Left lobe of liver (tissue), 2 donors: ENCODE measurements around the gene INVS. TPM values are rescaled to one million over a fixed set of nuclear protein-coding genes. Genes with fewer than 3 reads are reported as not detected.

Source experiments
- ATAC-seq: fragments of 200-7000 bp; cut with Tn5 transposase; one replicate; pipeline ENCODE4 v1.9.1; 2020; ENCODE audit warnings: mild to moderate bottlenecking, moderate library complexity
- DNase-seq: peaks from one replicate; pipeline ENCODE4 v3.0.0-alpha.2; 2020; ENCODE audit warnings: low spot score
- total RNA-seq: library from RNA; stranded (reverse); gene quantifications from one replicate; pipeline ENCODE4 v1.2.1, GENCODE V29; 2021
- donor health status: DM: no; HTN: no; CAD: no; lungs with moderate emphysema.
- donor health status: DM: no; HTN: yes; CAD: no.

INVS gene
- total RNA-seq, 1 donor from 2014 or later, result 16.1 TPM

DNA sequence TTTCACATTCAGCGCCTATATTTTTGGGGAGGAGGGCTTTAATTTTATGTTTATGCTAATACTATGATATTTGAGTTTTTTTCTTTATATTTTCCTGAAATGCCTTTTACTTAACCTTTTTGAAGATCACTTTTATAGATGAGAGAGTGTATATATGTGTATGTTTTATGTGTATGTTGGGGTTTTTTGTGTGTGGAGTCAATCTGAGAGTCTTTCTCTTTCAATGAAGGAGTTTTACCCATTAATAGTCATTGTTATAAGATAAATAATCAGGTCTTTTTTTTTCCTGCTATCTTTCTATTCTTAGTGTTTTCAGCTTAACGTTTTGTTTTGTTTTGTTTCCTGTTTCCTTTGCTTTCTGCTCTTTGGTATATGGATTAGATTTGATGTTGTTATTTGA is 141.5 kb downstream of the INVS start:
- DNase-seq (no peak), ATAC-seq (no peak)

DNA sequence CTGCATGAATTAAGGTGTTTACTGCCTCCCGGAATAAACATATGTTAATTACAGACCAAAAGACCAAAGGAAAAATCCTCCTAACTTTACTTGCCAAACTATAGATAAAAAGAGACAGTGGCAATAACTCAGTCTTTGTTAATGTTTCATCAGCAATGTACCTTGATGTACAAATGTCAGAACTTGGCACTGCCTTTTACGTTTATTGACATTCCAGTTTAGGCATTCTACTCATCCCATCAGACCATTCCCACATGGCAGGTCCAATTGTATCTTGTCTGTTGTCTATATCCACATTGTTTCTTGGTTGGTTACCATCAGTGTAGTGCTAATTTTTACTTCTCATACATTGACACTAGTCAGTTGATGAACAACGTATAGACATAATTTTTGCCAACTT is 168.2 kb downstream of the INVS start:
- DNase-seq (no peak), ATAC-seq (no peak)

DNA sequence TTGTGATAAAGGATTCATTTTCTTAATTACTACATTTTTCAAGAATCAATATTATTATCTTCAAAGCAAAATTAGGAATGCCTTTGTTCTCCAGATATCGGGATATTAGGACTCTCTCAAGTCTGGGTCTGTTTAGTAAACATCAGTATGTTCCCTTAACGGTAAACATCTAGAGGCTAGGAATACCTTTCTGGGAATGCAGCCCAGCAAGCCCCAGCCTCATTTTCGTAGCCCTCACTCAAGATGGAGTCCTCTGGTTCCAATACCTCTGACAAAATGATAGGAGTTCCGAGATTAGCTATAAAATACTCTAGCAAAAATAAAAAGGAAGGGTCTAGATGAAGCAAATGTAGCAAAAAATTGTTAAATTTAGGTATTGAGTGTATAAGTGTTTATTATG is 169.2 kb downstream of the INVS start:
- no peak for DNase-seq
- ATAC-seq, result no peak

DNA sequence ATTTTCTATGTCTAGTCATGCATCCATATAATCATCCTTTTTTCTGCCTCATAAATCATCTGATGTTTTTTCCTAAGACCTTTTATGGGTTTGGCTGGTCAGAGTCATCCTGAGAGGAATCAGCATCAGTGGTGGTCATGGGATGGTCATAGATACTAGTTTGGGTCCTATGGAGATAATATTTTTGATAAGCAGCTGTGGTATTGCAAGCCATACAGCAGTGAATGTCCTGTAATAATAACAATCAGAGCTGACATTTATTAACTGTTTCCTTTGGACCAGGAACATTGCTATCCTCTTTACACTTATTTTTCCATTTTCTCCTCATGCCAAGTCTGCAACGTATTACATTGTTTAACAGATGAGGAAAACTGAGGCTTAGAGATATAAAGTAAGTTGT is 170.6 kb downstream of the INVS start:
- ATAC-seq (no peak), DNase-seq (no peak)

DNA sequence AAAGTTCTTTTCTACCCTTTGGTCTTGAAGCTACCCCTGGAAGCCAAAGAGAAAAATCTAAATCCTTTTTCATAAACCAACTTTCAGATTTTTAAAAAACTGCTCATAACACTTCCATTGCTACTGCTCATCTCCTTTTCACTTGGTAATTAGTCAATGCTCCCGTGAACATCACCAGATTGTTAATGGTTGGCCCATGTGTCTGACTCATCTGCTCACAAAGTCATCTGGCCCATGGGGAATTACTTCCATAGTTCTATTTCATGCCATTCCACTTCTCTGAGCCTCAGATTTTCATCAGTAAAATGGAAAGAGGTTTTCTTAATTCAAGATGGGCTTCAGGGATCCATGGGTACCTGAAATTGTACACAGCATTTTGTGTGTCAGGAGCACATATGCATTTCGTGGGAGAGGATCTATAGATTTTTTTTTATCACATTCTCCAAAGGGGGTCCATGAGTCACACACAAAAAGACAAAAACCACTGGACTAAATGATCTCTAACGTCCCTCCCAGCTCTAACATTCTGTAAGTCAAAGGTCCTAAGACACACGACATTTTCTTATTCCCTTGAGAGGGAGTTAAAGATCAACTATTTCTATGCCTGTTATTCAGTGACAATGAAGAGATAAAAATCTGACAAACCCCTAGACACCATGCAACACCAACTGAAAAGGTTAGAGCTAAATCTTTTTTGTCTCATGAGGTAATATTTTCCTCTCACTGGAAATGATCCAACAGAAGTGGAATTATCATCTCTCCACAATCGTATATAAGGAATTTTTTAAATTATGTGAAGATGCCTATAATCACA is 178.3 kb downstream of the INVS start:
- DNase-seq (no peak), ATAC-seq (no peak)

DNA sequence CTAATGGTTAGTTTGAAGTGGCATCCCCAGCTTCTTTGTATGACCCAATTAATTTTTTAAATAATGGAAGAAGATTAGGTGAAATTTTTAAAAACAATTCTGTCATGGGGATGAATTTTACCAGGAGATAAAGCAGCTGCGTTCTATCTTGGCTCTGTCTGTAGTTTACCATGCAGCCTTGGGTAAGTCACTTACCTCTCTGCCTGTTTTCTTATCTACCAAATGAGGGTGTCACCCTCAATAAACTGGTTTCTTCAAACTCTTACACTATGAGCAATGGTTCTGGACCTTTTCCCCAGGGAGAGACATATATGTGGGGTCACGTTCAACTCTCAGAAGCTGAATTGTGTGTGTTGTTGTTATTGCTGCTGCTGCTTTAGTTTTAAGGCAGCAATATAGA is 182.0 kb downstream of the INVS start:
- DNase-seq (no peak), ATAC-seq (no peak)

DNA sequence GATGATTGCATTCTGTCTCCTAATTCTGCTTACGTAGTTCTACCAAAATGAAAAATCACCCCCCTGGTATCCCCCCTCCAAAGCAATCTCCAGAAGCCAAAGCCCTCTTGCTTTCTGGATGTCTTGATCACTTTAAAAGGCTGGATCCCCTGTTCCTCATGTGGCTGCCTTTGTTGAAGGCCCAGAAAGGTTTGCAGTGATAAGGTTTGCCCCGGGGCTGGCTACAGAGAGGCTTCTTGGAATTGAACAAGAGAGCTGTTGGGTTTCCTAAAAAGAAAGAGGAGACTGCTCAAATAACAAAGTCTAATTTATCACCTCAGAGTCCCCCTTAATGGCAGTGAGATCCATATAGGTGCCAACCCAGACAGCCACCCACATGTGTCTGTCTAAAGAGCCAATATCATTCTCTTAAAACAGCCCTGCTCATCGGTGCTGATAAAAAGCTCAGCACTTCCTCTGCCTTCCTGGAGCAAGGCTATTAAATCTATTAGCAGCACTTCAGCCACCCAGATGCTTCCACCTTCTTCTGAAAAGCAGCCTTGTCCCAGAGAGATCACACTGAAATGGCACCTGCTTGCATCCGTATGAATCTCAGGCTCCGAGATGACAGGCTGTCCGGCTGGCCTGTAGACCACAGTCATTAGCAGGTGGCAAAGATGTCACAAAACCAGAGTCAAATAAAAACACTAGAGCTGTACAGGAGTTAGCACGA is 182.8 kb downstream of the INVS start:
- DNase-seq (no peak), ATAC-seq (no peak)

DNA sequence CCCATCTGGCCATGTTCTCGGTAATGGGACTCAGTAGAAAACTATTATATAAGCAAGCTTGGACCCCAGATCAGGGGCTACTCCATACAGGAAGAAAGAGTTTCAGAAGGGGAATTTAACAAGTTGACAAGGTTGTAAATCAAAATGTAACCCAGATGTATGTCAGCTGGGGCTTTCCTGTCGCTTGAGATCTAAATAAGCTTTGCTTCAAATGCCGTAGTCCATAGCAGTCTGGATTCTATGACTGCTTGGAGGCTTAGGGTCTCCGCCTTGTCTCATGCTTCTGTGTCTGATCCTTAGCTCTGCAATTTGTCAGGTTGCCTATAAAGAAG is 183.3 kb downstream of the INVS start:
- ATAC-seq, result no peak

DNA sequence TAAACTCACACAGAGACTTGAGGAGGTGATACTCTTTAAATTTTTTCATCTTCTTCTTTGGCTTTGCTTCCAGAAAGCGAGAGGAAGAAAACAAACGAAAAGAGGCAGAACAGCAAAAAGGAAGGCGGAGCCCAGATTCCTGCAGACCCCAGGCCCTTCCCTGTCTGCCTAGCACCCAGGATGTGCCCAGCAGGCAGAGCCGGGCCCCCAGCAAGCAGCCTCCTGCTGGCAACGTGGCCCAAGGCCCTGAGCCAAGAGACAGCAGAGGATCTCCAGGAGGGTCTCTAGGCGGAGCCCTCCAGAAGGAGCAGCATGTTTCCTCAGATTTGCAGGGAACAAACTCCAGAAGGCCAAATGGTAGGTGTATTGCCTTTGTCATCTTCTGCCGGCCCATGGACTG is 185.2 kb downstream of the INVS start:
- DNase-seq, result no peak

More for the DNA sequence above, 183.3 kb downstream of the INVS start:
- no peak for DNase-seq

DNA sequence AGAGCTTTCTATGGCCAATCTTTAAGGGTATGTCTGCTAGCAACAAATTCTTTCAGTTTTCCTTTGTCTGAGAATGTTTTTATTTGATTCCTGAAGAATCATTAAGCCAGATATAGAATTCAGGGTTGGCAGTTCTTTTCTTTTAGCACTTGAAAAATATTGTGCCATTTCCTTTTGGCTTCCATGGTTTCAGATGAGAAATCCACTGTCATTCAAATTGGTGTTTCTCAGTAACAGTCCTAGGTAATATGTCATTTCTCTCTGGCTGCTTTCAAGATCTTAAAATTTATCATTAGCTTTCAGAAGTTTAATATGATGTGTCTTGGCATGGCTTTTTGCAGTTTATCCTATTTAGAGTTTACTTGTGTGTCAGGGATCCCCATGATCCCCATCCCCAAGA is 186.0 kb downstream of the INVS start:
- DNase-seq (no peak), ATAC-seq (no peak)

More for the DNA sequence above, 185.2 kb downstream of the INVS start:
- ATAC-seq, result no peak

DNA sequence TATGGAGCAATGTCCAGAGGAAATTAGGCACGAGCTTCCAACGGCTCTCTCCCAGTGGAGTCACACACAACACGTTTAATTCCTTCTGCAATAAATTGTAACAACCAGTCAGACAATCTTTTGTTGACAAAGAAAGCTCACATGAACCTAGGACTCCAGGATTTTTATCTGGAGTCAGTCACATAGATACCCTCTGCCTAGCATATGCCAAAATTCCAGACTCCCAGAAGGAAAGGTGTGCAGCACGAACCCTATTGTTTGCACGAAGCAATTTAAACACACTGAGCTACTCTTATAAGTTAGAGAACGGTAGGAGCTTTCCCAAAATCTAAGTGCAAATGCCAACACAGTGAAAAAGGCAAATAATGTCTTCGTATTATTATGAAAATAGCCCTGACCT is 186.6 kb downstream of the INVS start:
- ATAC-seq (no peak), DNase-seq (no peak)

DNA sequence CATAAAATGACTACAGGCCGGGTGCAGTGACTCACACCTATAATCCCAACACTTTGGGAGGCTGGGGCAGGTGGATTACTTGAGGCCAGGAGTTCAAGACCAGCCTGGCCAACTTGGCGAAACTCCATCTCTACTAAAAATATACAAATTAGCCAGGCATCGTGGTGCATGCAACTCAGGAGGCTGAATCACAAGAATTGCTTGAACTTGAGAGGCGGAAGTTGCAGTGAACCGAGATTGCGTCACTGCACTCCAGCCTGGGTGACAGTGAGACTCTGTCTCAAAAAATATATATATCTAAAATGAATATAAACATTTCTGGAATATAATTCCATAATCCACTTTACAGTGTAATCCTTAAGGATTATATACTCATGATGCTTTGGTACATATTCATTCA is 187.2 kb downstream of the INVS start:
- ATAC-seq, result no peak
- no peak for DNase-seq

DNA sequence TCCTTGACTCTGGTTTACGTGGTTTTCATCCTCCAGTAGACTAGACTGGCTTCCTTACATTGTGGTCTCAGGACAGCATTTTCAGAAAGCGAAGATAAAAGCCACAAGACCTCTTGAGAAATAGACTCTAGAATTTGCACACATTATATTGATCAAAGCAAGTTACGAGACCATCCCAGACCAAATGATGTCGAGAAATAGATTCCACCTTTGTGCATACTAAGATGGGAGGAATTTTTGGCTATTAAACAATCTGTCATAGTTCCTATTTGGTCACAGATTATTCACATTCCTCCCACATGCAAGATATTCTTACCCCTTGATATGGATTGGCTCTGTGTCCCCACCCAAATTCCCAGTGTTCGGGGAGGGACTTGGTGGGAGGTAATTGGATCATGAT is 188.1 kb downstream of the INVS start:
- ATAC-seq (no peak), DNase-seq (no peak)

DNA sequence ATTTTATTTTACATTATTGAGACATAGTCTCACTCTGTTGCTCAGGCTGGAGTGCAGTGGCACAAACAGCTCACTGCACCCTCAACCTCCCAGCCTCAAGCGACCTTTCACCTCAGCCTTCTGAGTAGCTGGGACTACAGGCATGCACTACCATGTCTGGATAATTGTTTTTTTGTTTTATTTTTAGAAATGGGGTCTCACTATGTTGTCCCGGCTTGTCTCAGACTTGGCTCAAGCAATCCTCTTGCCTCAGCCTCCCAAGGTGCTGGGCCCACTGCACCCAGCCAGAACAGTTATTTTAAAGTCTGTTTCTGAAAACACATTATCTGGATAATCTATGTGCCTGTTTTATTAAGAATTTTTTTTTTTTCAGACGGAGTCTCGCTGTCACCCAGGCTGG is 191.7 kb downstream of the INVS start:
- no peak for DNase-seq

DNA sequence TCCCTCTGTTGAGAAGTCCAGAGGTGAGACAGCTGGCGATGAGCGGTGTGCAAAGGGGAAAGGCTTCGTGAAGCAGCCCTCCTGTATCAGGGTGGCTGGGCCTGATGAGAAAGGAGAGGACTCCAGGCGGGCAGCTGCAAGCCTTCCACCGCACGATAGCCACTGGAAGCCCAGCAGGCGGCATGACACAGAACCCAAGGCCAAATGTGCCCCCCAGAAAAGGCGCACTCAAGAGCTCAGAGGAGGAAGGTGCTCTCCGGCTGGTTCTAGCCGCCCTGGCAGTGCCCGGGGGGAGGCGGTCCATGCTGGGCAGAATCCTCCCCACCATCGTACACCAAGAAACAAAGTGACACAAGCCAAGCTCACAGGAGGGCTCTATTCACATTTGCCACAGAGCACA is 193.4 kb downstream of the INVS start:
- ATAC-seq, result no peak
- DNase-seq, result no peak

More for the DNA sequence above, 191.7 kb downstream of the INVS start:
- no peak for ATAC-seq

DNA sequence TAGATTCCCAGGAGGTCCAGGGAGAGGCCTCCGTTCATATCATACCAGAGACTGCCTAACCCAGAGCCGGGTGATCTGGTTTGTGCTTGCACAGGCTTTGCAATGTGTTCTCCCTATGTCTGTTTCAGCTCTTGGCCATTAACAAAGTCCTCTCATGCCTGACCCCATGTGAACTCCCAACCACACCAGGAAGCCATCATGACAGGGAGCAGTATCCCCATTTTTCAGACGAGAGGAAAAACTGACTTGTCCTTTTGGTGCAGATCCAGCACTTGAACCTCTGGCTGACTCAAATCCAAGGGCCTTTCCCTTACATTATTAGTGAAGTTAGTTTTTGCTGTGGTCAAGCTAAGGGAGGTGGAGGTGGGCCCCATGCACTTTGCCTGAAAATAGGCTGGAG is 195.3 kb downstream of the INVS start:
- DNase-seq (no peak), ATAC-seq (peak; percentile 26)

DNA sequence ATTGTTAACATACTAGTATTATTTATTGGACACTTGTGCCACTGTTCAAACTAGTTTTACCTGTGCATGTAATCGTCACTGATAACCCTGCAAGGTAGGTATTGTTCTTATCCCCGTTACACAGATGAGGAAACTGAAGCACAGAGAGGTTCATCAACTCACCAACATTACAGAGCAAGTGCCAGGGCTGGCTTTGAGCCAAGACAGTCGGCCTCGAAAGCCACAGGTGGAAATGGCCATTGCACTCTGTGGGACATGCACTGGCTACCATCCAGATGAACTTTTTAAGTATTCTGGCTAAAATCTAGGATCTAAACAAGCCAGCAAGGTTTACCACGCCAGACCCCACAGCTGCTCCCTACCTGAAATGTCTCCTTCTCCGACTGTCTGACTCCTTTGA is 195.8 kb downstream of the INVS start:
- DNase-seq (peak; percentile 62), ATAC-seq (peak; percentile 48)

DNA sequence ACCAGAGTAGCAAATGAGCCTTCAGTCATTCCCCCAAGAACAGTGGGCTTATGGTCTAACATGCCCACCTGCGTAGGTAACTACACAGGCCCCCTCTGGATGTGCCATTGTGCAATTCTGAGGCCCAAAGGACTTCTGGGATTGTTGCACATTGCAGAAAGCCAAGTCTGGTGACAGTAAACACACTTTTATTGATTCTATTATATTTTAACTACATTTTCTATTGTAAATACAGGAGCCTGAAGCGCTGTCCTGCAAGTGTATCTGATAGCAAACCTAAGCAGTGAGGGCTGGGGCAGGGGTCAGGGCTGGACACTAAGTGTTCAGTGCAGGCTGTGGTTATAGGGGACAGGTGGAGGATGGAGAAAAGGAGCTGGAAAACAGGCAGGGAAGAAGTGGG is 196.2 kb downstream of the INVS start:
- ATAC-seq, result peak; percentile 74
- no peak for DNase-seq

DNA sequence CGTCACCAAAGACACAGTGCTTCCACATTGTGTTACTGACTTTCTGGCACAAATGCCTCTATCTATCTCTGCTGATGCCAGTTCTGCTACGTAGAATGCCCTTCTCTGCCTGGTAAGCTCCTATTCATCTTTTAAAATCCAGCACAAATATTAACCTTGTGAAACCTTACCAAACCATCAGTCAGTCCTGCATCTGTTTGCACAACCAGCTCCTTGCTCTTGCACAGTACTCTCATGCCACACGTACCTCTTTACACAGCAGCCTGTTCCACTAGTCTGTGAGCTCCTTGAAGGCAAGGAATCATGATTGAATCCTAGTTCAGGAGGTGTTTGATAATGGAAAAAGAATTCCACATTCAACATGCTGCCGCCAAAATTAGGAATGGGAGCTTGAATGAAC is 197.4 kb downstream of the INVS start:
- ATAC-seq (peak; percentile 51), DNase-seq (no peak)

DNA sequence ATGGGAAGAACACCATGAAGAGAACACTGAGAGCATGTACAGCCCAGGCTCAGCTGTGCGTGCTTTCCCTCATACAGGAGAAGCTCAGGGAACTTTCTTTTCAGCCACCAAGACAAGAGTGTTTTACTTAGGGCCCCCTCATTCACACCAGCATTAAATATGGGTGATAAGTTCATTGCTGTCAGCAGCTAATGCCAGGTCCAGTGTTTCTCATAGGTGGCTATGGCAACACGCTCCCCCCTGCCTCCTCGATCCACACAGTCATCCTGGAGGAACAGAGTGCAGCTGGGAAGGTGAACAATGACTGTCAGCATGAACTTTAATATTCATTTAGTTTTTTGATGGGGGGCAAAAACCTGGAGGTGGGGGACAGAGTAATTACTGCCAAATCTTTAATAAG is 199.3 kb downstream of the INVS start:
- ATAC-seq, result no peak
- DNase-seq, result no peak

DNA sequence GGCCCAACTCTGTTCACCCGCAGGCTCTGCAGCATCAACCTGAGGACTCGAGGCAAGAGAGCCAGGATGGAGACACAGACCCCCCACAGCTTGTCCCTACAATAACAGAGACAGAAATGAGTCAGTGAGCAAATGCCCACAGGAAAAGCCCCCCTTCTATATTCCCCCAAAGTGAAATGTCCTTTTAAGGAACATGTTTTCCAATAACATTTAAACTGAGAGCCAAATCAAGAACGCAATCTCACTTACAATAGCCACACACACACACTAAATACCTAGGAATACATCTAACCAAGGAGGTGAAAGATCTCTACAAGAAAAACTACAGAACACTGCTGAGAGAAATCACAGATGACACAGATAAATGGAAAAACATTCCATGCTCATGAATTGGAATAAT is 204.7 kb downstream of the INVS start:
- no peak for ATAC-seq

DNA sequence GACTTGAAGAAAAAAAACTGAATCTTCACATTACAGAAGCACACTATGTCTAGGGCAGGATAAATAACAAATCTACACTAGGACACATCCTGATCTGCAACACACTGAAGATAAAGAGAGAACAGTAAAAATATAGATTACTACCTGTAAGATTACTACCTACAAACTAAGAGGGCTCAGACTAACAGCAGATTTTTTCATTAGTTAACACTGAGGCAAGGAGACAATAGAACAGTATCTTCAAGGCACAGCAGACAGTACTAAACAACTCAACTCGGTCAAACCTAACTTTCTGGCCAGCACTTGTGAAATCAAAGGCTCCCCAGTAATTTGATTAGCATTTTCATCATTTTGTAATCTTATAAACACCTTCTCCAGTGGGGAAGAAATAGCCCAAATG is 207.2 kb downstream of the INVS start:
- DNase-seq (no peak), ATAC-seq (no peak)

More for the DNA sequence above, 204.7 kb downstream of the INVS start:
- no peak for DNase-seq

DNA sequence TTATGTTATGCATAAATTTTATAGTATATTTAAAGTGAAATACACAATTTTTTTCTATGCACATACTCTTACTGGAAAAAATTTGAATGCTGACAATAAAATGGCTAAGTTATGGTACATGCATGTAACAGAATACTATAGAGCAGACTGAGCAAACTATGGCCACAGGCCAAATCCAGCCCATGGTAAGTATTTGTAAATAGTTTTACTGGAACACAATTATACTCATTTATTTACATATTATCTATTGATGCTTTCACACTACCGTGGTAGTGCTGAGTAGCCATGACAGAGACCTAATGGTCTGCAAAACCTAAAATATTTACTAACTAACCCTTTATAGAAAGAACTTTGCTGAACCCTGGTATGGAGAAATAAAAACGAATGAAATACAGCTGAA is 208.0 kb downstream of the INVS start:
- DNase-seq (no peak), ATAC-seq (no peak)
